GM20000 (cell line): Measurements from ENCODE around the gene KXD1.
"Not testable (repeated sequence)": the region's sequence is repeated elsewhere in the genome, so short reads cannot be mapped to it uniquely, and the experiment has no call there.

Source experiments
- DNase-seq: peaks from one replicate; pipeline ENCODE4 v3.0.0; 2012; ENCODE audit warnings: low spot score
- CTCF ChIP-seq: IDR thresholded peaks from 2 replicates; pipeline ENCODE4 v1.5.1; 2012; ENCODE audit warnings: mild to moderate bottlenecking, control low read depth; ENCODE audit errors: extremely low read depth, missing control alignments

KXD1 gene

GRCh38 chr19:18537431-18537830, 20.2 kb upstream of the KXD1 start:
- DNase-seq, result no peak
- no peak for TF ChIP-seq CTCF

DNA sequence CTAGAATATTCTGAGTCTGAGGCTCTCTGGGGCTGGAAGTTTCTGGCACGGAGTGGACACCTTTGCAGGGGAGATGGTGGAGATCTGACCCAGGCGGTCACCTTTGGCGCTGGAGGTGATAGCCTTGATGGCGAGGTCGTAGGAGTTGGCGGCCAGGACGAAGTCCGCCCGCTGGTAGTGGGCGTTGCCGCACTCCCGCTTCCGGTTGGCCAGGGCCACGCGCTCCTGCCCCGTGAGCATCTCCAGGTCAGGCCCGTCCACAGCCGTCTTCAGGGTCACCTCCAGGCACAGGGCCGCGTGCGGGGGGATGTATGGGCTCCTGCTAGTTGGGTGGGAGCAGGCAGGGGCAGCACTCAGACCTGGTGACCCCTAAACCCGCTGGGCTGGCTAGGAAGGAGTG, 19.6 kb upstream of the KXD1 start:
- DNase-seq, result no peak
- no peak for TF ChIP-seq CTCF

GRCh38 chr19:18539372-18539771, 18.3 kb upstream of the KXD1 start:
- TF ChIP-seq CTCF, result no peak
- no peak for DNase-seq

DNA sequence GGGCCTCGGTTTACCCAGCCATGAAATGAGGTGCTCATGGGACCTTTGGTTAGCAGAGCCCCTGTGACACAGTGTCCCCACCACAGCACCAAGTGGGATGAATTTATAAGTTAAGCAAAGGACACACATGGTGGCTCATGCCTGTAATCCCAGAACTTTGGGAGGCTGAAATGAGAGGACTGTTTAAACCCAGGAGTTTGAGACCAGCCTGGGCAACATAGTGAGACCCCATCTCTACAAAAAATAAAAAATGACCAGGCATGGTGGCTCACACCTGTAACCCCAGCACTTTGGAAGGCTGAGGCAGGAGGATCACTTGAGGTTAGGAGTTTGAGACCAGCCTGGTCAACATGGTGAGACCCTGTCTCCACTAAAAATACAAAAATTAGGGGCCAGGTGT, 17.5 kb upstream of the KXD1 start:
- not testable (repeated sequence) for DNase-seq

DNA sequence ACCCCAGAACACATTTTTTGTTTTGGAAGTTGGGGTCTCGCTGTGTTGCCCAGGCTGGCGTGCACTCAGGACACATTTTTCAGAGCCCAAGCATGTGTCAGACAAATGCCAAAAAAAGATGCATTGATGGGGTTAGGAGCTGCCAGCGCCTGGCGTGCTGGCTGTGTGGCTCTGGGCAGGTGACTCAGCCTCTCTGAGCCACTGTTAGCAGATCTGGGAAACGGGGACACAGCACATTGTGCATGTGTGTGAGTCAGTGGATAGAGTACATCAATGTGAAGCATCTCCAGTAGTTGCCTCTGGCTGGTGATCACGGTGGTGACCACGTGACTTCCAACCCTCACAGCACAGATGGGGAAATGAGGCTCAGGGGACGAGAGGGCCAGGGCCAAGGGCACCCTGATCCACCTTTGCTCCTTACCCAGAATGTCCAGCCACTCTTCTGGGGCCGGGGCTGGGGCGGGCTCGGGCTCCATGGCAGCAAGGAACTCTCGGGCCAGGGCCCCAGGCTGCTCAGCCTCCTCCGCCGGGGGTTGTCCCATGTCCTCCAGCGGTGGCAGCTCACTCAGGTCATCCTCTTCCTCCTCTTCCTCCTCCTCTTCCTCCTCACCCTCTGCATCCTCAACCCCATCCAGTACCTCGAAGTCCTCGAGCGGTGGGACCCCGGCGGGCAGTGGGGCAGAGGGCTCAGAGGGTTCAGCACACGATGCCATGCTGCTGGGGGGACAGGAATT, 16.2 kb upstream of the KXD1 start:
- peak; percentile 6 for DNase-seq
- no peak for TF ChIP-seq CTCF

DNA sequence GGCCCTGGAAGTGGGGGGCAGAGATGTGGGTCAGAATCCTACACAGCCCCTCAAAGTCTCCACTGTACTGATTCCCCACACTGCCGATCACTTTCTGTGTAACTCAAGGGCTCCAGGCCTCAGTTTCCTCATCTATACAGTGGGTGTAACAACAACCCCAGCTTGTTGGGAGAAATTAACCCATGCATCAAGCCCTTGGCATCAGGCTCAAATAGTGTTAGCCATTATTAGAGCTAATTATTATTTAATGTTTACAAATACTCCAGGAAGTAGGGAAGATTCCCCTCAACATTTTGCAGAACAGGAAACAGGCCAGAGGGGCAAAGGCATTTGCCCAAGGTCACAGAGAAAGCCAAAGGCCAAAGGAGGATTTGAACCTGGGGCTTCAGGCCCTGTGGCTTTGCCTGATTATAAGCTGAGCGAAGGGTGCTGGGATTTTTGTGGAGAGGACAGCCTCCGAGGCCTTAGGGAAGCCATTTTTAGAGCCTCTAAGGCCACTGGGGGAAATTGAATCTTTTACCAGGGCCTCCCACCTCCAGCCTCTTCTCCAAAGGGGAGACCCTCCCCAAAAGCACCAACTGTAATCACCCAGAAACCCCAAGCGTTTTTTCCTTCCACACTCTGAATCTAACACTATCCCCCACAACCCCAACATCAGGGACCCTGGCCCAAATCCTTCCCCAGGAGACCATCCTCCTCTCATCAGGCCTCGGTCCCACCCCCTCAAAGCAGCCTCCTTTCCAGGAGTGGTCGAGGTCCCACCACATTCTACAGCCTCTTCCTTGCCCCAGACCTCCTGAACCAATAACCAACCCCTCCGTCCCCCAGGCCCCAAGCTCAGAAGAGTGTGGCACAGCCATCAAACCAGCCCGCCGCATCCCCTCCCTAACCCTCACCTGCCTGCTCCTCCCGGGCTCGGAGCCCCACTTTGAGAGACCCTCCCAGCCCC, 15.4 kb upstream of the KXD1 start:
- no peak for TF ChIP-seq CTCF
- DNase-seq, result no peak

DNA sequence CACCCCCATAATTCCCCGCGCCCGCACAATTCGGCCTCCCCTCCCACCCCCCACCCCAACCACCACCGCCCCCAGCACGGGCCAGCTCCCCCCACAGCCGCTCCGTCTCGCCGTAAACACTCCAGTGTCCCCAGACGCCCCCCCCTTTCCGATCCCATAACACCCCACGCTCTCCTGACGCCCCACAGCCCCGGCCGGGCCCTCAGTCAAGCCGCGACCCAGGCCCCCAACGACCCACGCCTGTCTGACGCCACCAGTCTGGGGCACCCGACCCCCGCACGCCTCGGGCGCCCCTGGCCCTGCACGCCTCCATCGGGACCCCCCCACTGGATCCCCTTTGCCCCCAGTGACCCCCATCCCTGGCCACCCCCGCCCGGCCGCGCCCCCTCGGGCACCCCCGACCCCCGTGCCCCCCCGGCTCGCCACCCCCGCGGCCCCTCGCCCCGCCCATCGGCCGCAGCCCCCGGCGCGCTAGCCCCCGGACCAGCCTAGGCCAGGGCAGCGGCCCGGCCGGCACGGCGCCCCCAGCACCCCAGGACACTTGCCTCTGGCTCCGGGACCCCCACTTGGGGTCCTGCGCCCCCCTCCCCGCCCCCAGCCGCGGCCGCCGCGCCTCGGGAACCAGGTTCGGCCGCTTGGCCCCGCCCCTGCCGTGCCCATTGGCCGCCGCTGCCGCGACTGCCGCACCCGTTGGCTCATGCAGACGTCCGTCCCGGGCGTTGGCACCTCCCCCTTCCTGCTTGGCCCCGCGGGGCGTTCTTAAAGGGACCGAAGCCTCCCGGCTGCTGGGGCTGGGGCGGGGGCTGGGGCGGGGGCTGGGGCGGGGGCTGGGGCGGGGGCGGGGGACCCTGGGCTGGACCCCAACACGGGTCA, 14.5 kb upstream of the KXD1 start, which contains the start of gene FKBP8:
FKBP8 (minus strand) TSS at position 633 of the 873 bp plus-strand sequence. CDS start 1,603 bp downstream, outside the sequence.
- DNase-seq, result peak; percentile 99
- TF ChIP-seq CTCF, result no peak
